Stimulated activated CD4-positive, alpha-beta T cell treated with anti-CD3 and anti-CD28 coated beads, Interleukin-4, amount 100 ng/mL, for 48 hours (primary cell): ENCODE data around the gene KIF2C.
"Not testable (repeated sequence)": the region's sequence is repeated elsewhere in the genome, so short reads cannot be mapped to it uniquely, and the experiment has no call there.

Experiments
- DNase-seq, 2 donors: peaks; one replicate each; pipeline ENCODE4 v3.0.0-alpha.2; 2020; ENCODE audit warnings: low read depth in 2 of 2

The KIF2C gene

DNA sequence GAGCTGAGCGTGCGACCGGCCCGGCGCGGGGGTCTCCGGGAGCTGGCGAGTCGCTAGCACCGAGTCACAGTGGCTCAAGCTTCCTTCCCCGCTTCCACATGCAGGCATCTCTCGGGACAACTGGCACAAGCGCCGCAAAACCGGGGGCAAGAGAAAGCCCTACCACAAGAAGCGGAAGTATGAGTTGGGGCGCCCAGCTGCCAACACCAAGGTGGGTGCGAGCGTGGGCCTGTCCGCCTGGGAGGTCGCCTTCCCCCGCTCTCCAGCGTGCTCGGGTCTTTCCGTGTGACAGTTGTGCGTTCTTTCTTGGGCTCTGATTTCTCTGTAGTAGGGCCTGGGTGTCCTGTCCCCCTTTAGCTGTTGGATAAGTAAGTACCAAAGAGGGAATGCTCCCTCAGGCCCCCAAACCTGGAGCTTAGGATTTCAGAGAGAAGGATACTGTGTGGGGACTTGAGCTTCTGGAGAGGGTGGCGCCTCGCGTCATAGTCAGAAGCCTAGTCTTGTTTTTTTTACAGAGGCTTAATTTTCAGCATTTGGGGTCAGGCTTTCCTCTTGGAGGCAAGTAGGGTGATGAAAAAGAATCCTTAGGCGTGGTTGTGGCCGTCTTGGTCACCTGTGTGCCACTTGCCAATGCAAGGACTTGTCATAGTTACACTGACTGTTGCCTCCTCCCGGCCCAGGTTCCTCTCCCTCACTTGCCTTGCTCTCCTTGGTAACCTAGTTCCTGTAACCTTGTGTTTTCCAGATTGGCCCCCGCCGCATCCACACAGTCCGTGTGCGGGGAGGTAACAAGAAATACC lies 36.5 kb downstream of the KIF2C start:
- no peak for DNase-seq

DNA sequence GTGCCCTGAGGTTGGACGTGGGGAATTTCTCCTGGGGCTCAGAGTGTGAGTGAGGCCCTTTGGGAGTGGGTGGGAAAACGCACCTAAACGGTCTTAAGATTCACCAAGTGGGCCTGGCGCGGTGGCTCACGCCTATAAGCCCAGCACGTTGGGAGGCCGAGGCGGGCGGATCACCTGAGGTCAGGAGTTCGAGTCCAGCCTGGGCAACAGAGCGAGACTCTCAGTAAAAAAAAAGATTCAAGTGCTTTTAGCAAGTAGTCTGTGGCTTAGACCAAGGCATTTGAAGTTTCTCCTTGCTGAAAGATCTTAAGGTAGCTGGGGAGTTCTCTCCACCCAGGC lies 37.1 kb downstream of the KIF2C start:
- no peak for DNase-seq

GRCh38 chr1:44777547-44777946 lies 37.9 kb downstream of the KIF2C start:
- DNase-seq = no peak

DNA sequence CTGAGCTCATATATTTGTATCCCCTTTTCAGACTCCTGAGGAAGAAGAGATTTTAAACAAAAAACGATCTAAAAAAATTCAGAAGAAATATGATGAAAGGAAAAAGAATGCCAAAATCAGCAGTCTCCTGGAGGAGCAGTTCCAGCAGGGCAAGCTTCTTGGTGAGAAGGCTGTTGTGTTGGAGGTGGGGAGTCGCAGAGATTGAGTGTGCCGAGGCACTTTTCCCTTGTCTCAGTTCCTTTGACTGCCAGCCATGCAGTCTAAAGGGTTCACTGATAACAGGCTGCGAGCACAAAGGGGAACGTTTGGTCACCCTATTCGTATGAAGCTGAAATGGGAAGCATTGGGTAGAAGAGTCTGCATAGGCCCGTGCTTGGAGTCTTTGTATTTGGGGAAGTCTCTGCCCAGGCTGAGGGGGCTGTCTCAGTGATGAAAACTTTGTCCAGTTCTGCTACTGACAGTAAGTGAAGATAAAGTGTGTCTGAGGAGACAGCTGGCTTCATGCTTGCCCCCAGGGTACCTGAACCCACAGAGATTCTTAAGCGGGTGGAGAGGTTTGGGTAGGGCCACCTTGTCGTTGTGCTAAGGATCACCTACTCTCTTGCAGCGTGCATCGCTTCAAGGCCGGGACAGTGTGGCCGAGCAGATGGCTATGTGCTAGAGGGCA lies 38.5 kb downstream of the KIF2C start:
- DNase-seq = no peak

GRCh38 chr1:44778705-44779576 lies 39.3 kb downstream of the KIF2C start:
- no peak for DNase-seq

DNA sequence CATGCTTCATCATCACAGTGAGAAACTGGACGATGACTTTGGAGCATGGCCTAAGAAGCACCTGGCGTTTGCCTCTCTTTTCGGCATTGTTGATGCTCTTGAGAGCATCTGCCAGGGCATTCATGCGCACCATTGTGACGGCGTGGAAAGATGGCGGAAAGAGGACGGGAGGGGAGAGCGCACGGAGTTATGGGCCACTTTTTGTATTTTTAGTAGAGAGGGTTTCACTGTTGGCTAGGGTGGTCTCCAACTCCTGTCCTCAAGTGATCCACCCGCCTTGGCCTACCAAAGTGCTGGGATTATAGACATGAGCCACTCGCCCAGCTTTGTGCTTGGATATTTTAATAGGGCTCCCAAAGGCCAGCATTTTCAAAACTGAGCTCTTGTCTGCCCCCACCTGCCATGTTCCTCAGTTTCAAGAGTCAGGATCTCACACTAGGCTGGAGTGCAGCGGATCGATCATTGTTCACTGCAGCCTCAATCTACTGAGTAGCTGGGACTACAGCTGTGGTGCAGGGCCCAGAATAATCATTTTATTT lies 41.0 kb downstream of the KIF2C start:
- DNase-seq = no peak

DNA sequence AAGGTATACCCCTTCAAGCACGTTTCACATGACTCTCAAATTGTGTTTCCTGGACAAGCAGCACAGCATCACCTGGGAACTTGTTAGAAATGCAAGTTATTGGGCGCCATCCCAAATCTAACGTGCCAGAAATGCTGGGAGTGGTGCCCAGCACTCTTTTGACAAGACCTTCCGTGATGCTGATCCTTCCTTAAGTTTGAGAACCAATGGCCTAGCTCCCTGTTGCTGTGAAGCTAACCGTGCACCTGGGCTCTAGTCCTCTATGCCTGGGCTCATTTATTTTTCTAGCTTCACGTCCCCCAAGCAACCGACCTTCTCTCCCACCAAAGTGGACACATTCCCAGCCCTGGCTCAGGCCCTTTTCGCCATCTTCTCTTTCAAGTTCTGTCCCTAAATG lies 44.1 kb downstream of the KIF2C start:
- no peak for DNase-seq

DNA sequence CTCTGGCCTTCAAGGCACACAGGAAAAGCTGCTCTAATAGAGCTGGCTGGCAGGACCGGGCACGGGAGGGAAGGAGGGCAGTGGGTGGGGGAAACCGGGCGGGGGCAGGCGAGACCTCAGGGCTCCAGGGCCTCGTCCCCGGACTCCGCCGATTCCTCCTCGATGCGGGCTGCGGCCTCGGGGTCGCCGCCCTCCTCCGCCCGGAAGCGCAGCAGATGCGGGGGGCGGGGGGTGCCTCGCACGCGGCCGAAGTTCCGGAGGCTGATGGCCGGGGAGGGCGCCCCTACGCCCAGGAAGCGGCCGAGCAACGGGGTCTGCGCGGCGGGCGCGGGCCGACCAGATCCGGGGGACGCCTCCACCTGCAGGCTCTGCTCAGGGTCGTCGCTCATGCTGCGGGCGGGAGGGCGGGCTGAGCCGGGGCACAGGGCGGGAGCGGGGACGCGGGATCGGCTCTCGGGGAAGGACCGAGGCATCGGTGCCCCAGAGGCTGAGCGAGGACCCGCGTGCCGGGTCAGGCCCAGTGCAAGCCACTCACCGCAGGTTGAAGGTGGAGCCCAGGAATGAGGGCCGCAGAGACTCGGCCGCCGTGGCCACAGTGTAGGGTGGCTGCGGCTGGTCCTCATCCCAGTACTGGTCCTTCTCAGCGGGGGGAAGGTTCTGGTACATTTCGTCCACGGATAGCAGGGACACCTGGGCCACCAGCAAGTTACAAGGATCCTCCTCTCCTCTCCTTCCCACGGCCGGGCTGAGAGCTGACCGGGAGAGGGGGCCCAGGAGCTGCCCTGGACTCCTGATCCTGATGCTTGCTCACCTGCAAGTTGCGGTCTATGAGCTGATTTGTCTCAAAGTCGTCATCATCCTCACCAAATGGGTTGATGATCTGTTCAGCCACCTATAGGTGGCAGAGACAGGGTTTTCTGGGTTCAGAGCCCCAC lies 44.7 kb downstream of the KIF2C start:
- DNase-seq = no peak

GRCh38 chr1:44785029-44785380 lies 45.4 kb downstream of the KIF2C start:
- no peak for DNase-seq

DNA sequence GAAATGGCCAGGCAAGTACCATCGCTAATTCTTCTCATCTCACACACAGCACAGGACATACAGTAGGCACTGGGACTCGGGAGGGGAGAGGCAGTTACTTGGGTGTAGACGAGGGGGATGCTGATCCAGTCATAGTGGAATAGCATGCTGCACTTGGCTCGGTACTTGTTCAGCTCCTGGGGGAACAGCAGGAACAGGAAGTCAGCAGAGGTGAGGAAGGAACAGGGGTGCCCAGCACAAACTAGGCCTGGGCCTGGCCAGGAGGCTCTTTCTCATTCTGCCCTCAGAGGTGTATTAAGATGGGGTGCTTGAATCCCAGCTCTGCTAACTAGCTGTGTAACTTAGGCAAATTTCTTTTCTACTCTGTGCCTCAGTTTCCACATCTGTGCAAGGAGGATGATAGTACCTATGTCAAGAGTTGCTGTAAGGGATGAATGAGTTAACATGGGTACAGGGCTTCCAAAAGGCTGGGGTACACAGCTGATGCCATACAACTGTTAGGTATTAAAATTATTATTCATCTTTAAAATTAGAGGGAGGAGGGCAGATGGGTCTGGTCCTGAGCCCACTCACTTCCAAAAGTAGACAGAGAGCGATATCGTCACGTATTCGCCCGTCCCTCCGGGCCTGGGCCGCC lies 46.0 kb downstream of the KIF2C start:
- no peak for DNase-seq

DNA sequence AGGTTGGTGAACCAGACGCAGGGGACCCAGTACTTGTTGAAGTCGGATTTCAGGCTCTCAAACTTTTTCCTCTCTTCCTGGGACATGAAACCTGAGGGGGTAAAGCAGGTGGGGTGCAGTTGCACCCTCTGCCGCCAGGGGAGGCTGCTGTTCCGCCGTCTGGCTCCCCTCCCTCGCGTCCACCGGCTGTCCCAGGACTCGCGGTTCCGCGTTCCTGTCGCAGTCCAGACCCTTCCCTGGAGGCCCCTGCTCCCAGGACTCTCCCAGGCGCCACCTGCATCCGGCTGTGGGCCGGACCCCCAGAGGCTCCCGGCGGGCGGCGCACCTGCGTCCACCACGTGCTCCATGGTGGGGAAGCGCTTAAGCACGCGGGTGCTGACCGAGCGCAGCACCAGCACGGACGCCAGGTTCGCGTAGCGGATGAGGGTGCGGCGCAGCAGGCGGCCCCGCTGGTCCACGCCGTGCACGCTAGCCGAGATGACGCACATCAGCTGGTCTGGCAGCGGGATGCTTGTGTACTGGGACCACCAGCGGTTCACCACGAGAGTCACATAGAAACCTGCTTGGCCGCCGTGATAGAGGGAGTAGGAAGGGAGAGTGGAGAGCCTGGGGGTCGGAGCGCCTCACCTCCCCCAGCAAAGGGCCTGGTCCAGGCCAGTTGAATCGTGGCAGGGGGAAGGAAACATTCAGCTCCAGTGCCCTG lies 46.7 kb downstream of the KIF2C start:
- peak; percentile 69 to 74 for DNase-seq

DNA sequence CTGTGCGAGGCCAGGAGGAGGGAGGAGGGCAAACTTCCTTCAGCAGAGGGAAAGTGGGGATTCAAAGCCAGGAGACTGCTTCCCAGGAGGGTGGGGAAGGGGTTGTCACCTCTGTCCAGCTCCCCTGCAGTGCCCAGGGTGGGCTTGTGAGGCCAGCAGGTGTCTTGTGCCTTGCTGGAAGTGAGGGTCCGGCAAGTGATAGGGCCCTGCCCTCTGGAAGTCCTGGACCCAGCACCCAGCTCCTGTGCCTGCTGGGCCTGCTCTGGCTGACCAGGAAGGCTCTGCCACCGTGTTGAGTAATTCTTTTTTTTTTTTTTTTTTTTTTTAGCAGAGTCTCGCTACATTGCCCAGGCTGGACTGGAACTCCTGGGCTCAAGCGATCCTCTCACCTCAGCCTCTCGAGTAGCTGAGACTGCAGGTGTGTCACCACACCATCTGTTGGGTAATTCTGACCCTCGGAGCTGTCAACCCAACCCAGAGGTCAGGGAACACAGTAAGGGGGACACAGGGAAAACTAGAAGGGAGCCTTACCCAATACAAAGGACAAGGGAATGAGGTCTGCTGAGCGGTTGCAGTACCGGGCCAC lies 47.3 kb downstream of the KIF2C start:
- no peak for DNase-seq

- DNase-seq = no peak
Observed at GRCh38 chr1:44787506-44787905, 47.9 kb downstream of the KIF2C start.

- no peak for DNase-seq
Observed at GRCh38 chr1:44788120-44788860, 48.7 kb downstream of the KIF2C start, which contains the start of gene BEST4. TSS of gene BEST4 (minus strand) at chr1:44788170. CDS start at chr1:44787705, 465 bp downstream.

DNA sequence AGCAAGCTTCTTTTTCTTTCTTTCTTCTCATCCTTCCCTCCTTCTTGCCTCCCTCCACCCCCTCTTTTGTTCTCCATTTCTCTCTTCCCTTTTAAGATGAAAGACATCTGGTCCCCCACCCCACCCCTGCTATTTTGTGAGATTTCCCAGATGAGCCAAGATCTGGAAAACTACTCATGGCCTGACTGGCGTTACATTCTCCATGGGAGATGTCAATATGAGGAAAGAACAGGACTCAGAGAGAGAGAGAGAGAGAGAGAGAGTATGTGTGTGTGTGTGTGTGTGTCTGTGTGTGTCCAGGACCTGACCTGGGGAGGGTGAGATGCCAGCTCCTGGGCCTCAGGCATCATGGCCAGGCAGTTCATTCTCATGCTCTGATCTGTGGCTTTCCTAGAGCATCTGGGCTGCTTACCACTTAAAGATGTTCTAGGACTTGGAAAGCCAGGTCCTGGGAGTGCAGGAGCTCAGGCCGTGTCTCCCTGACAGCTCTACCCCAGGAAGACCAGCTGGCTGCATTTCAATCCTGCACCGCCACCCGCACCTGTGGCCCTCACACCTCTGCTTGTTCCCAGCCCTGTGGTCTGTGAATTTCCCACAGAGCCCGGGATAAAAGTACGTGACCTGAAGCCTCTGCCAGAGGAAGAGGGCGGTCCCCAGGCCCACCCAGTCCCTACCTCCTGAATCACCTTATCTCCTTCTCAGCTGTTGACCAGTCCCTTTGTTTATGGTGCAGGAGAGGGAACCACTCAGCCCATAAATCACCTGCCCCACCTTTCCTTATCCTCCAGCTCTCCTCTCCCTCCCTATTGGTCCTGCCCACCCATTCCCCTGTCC lies 51.5 kb downstream of the KIF2C start:
- DNase-seq = no peak

- DNase-seq = no peak
Observed at GRCh38 chr1:44792736-44793502, 53.3 kb downstream of the KIF2C start.

DNA sequence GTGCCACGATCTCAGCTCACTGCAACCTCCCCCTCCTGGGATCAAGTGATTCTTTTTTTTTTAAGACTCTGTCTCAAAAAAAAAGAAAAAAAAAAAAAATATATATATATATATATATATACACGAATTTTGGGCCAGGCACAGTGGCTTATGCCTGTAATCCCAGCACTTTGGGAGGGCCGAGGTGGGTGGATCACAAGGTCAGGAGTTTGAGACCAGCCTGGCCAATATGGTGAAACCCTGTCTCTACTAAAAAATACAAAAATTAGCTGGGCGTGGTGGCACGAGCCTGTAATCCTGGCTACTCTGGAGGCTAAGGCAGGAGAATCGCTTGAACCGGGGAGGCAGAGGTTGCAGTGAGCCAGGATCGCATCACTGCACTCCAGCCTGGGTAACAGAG lies 58.2 kb downstream of the KIF2C start:
- DNase-seq = not testable (repeated sequence)
